Measurements from ENCODE around the gene DYNLT3.

DYNLT3 gene

DNA sequence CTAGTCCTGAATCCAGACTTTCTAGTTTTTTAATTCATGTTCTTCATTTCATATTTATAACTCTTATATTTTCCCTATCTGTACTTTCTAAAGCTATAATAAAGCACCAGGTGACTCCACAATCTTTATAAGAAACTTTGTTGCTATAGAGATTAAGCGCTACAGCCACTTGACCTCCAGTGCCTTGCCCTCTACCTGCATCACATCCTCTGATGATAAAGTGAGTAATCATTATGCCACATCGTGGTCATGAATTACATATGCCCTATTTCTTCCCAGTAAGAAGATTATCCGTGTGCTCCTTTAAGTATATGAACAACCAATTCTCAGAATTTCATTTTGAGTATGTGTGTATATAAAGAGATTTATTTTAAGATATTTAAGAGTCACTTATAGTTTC is 6.8 kb upstream of the DYNLT3 start:
- no peak for DNase-seq (ENCODE audit: low read depth)
- in situ Hi-C loops (cut with HindIII; ENCODE audit: low sequenced_read_pairs): no loop called here
- no peak for TF ChIP-seq CTCF (IDR thresholded peaks at IDR 0.05; ENCODE audit: low read depth, low read length, missing control alignments)
- H3K4me3 ChIP-seq (ENCODE audit: low read depth, low read length): no peak overlapping the region

GRCh38 chrX:37847733-37848197 is 394 bp upstream of the DYNLT3 start:
- in situ Hi-C loops (cut with HindIII; ENCODE audit: low sequenced_read_pairs): no loop called here
- TF ChIP-seq CTCF (IDR thresholded peaks at IDR 0.05; ENCODE audit: low read depth, low read length, missing control alignments): no peak
- no peak for DNase-seq (ENCODE audit: low read depth)
- peak overlapping the region; percentile 61 for H3K4me3 ChIP-seq (ENCODE audit: low read depth, low read length)

DNA sequence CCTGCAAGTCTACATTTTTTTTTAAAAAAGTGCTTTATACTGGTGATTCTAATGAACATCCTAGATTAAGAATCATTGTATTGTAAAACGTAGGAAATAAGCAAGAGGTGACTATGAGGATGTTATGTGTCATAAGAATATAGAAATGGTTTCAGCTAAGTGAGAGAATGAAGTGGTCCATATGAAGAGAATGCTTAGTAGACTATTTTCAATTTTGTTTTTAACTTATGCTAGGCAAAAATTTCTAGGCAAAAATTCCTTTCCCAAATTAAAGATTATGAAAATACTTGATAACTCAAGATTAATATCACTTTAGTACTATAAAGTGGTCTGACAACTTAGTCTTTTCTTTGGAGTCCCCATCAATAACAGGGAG is 825 bp downstream of the DYNLT3 start:
- no peak for TF ChIP-seq CTCF (IDR thresholded peaks at IDR 0.05; ENCODE audit: low read depth, low read length, missing control alignments)
- no peak for DNase-seq (ENCODE audit: low read depth)
- in situ Hi-C loops (cut with HindIII; ENCODE audit: low sequenced_read_pairs): no loop called here
- H3K4me3 ChIP-seq (ENCODE audit: low read depth, low read length): peak overlapping the region; percentile 61

DNA sequence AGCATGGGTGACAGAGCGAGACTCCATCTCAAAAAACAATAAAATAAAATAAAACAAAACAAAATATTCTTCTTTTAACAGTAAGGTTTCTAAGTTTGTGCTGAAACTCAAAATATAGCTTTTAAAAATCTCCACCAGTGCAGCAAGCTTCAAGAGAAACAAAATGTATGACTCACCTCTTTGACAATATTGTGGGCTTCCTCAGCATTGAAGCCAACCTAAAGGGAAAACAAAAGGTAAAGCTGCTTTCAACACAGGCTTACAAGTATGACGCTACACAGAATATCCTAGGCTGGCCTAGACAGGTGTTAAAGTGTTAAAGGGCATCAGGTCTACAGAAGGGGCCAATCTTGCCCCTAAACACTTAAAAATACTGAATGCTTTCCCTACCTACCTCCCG is 1.2 kb downstream of the DYNLT3 start:
- DNase-seq (ENCODE audit: low read depth): peak; percentile 8
- in situ Hi-C loops (cut with HindIII; ENCODE audit: low sequenced_read_pairs): no loop called here
- H3K4me3 ChIP-seq (ENCODE audit: low read depth, low read length): peak overlapping the region; percentile 61
- TF ChIP-seq CTCF (IDR thresholded peaks at IDR 0.05; ENCODE audit: low read depth, low read length, missing control alignments): no peak

GRCh38 chrX:37844622-37845021 is 2.7 kb downstream of the DYNLT3 start:
- no peak for DNase-seq (ENCODE audit: low read depth)
- TF ChIP-seq CTCF (IDR thresholded peaks at IDR 0.05; ENCODE audit: low read depth, low read length, missing control alignments): no peak
- no peak overlapping the region for H3K4me3 ChIP-seq (ENCODE audit: low read depth, low read length)
- in situ Hi-C loops (cut with HindIII; ENCODE audit: low sequenced_read_pairs): no loop called here

- no peak overlapping the region for H3K4me3 ChIP-seq (ENCODE audit: low read depth, low read length)
- in situ Hi-C loops (cut with HindIII; ENCODE audit: low sequenced_read_pairs): no loop called here
- TF ChIP-seq CTCF (IDR thresholded peaks at IDR 0.05; ENCODE audit: low read depth, low read length, missing control alignments): no peak
- DNase-seq (ENCODE audit: low read depth): no peak
These were observed 6.4 kb downstream of the DYNLT3 start for GRCh38 chrX:37840931-37841330.

- no peak overlapping the region for H3K4me3 ChIP-seq (ENCODE audit: low read depth, low read length)
- TF ChIP-seq CTCF (IDR thresholded peaks at IDR 0.05; ENCODE audit: low read depth, low read length, missing control alignments): no peak
- in situ Hi-C loops (cut with HindIII; ENCODE audit: low sequenced_read_pairs): no loop called here
- no peak for DNase-seq (ENCODE audit: low read depth)
These were observed 12.4 kb downstream of the DYNLT3 start for GRCh38 chrX:37834937-37835336.
